HG03442 (cell line): ENCODE results near the gene GOLGA1.
"Not testable (repeated sequence)": the region's sequence is repeated elsewhere in the genome, so short reads cannot be mapped to it uniquely, and the experiment has no call there.

Experiments
- ATAC-seq: cut with Tn5 transposase; IDR thresholded peaks from one replicate; pipeline ENCODE4 v1.9.1; 2021; ENCODE audit warnings: mild to moderate bottlenecking, moderate library complexity; ENCODE audit not compliant: unreplicated experiment

GOLGA1 gene

GRCh38 chr9:124859803-124860581, 80.9 kb downstream of the GOLGA1 start:
- ATAC-seq = no peak

- ATAC-seq = no peak
Observed at GRCh38 chr9:124858330-124859046, 82.4 kb downstream of the GOLGA1 start.

GRCh38 chr9:124857533-124858162, 83.2 kb downstream of the GOLGA1 start:
- no peak for ATAC-seq

GRCh38 chr9:124855944-124856765, 84.7 kb downstream of the GOLGA1 start:
- ATAC-seq = no peak

GRCh38 chr9:124855566-124855943, 85.3 kb downstream of the GOLGA1 start:
- ATAC-seq = no peak

- no peak for ATAC-seq
Observed at GRCh38 chr9:124854822-124855221, 86.1 kb downstream of the GOLGA1 start.

GRCh38 chr9:124854161-124854560, 86.7 kb downstream of the GOLGA1 start:
- ATAC-seq = no peak

GRCh38 chr9:124853605-124854143, 87.2 kb downstream of the GOLGA1 start:
- no peak for ATAC-seq

GRCh38 chr9:124852829-124853531, 87.9 kb downstream of the GOLGA1 start, which contains the start of gene WDR38:
TSS of gene WDR38 (plus strand) at chr9:124853460. CDS start at chr9:124853532, 72 bp downstream.
- ATAC-seq = peak; percentile 69

- ATAC-seq = no peak
Observed at GRCh38 chr9:124852121-124852828, 88.6 kb downstream of the GOLGA1 start.

- ATAC-seq = no peak
Observed at GRCh38 chr9:124849801-124850200, 91.1 kb downstream of the GOLGA1 start.

GRCh38 chr9:124846969-124847368, 93.9 kb downstream of the GOLGA1 start:
- ATAC-seq = no peak

GRCh38 chr9:124846467-124846866, 94.4 kb downstream of the GOLGA1 start:
- not testable (repeated sequence) for ATAC-seq

- ATAC-seq = no peak
Observed at GRCh38 chr9:124844291-124844690, 96.6 kb downstream of the GOLGA1 start.

- ATAC-seq = no peak
Observed at GRCh38 chr9:124843456-124844034, 97.3 kb downstream of the GOLGA1 start.

GRCh38 chr9:124841075-124841821, 99.6 kb downstream of the GOLGA1 start:
- no peak for ATAC-seq

- ATAC-seq = no peak
Observed at GRCh38 chr9:124840300-124840833, 100.5 kb downstream of the GOLGA1 start.
